HK-2 (cell line): ENCODE measurements around the gene KCND2.
"Not testable (repeated sequence)": the region's sequence is repeated elsewhere in the genome, so short reads cannot be mapped to it uniquely, and the experiment has no call there.

ENCODE experiments used
- DNase-seq: peaks from one replicate; pipeline ENCODE4 v3.0.0-alpha.2; 2018; ENCODE audit not compliant: unreplicated experiment

The KCND2 gene

GRCh38 chr7:120486164-120486563 lies 213.2 kb downstream of the KCND2 start:
- DNase-seq = no peak

- DNase-seq = no peak
These were observed 229.2 kb downstream of the KCND2 start for GRCh38 chr7:120502132-120502531.

GRCh38 chr7:120502825-120503224 lies 229.8 kb downstream of the KCND2 start:
- no peak for DNase-seq

- no peak for DNase-seq
These were observed 231.4 kb downstream of the KCND2 start for GRCh38 chr7:120504386-120504785.

- no peak for DNase-seq
These were observed 232.8 kb downstream of the KCND2 start for GRCh38 chr7:120505770-120506169.

- DNase-seq = no peak
These were observed 239.7 kb downstream of the KCND2 start for GRCh38 chr7:120512701-120513100.

GRCh38 chr7:120519224-120519623 lies 246.2 kb downstream of the KCND2 start:
- DNase-seq = no peak

- no peak for DNase-seq
These were observed 249.1 kb downstream of the KCND2 start for GRCh38 chr7:120521761-120522737.

- no peak for DNase-seq
These were observed 251.0 kb downstream of the KCND2 start for GRCh38 chr7:120523985-120524384.

- no peak for DNase-seq
These were observed 254.0 kb downstream of the KCND2 start for GRCh38 chr7:120526902-120527509.

- peak; percentile 13 for DNase-seq
These were observed 256.8 kb downstream of the KCND2 start for GRCh38 chr7:120529736-120530135.

GRCh38 chr7:120538335-120538734 lies 265.4 kb downstream of the KCND2 start:
- DNase-seq = no peak

- DNase-seq = no peak
These were observed 266.3 kb downstream of the KCND2 start for GRCh38 chr7:120539321-120539720.

- DNase-seq = no peak
These were observed 274.6 kb downstream of the KCND2 start for GRCh38 chr7:120547605-120548004.

GRCh38 chr7:120550494-120551048 lies 277.6 kb downstream of the KCND2 start:
- DNase-seq = no peak

- no peak for DNase-seq
These were observed 280.5 kb downstream of the KCND2 start for GRCh38 chr7:120553491-120553890.

GRCh38 chr7:120554960-120555571 lies 282.1 kb downstream of the KCND2 start:
- peak; percentile 18 for DNase-seq

GRCh38 chr7:120564145-120564544 lies 291.2 kb downstream of the KCND2 start:
- no peak for DNase-seq

GRCh38 chr7:120567204-120567603 lies 294.2 kb downstream of the KCND2 start:
- no peak for DNase-seq

GRCh38 chr7:120578657-120579056 lies 305.7 kb downstream of the KCND2 start:
- not testable (repeated sequence) for DNase-seq

GRCh38 chr7:120582916-120583315 lies 309.9 kb downstream of the KCND2 start:
- no peak for DNase-seq

- DNase-seq = peak; percentile 48
These were observed 311.1 kb downstream of the KCND2 start for GRCh38 chr7:120583899-120584586.
